Measurements from ENCODE around the gene RSPO4.
"Not testable (repeated sequence)": the region's sequence is repeated elsewhere in the genome, so short reads cannot be mapped to it uniquely, and the experiment has no call there.

Gene RSPO4

DNA sequence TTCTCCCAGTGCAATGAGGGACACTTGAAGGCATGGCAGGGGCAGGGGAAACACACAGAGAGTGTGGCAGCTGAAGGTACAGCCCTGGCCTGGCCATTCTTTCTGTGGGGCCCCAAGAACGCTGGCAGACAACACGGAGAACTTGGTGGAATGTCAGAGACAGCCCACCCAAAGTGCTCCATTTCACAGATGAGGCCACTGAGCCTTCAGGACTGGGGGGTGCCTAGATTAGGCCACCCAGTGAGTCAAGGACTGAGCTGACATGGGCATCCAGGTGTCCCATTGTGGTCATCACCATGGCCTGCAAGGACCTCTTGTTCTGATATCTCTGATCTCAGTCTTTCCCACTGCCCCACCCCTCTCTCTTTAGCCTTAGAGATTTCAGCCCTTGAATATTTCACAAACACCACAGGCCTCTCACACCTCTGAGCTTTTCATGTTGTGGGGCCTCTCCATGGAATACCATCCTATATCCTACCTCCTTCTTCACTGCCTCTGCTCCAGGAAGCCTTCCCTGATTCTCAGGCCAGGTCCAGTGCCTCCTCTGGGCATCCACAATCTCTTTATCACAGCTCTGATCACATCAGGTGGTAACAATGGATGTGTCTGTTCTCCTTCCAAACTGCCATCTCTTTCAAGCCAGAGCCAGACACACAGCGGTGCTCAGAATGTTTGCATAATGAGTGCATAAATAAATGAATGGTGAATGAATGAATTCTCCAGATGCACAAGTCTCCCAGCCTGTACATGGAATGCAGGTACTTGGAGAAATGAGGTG, 2.0 kb upstream of the RSPO4 start:
- DNase-seq: no peak

DNA sequence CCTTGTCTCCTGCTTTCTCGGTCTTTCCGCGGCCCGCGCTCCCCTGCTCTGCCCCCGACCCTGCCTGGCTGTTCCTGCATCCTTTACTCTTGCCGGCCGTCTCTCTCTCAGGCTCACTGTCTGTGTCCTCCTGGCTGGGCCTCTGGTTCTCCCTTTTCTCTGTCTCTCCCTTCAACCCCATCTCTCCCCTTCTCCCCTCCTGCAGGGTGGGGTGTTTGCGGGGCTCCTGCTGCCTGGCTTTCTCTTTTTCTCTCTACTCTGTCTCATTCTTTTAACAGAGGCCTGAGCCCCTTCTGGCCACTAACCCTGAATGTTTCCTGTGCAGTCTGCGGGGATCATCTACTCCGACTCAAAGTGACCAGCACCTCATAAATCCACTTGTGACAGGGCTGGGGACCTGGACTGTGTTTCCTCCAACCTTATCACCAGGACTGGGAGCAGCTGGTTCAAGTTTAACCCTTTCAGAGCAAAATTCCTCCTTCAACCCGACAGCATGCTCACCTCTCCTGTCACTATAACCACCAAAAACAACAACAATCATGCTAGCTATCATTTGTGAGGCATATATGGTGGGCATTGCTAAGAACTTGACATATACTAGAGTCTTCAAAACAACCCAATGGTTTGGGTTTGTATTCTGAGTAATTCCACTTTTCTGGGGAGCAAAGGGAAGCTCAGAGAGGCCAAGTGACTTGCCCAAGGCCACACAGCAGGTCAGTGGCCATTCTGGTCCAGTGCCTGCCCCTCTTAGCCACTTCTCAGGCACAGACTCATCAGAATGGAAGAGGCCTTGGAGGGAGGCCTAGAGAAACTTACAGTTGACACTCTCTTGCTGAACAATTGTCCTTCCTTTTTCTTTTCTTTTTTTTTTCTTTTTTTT, 811 bp upstream of the RSPO4 start:
- no peak for DNase-seq

DNA sequence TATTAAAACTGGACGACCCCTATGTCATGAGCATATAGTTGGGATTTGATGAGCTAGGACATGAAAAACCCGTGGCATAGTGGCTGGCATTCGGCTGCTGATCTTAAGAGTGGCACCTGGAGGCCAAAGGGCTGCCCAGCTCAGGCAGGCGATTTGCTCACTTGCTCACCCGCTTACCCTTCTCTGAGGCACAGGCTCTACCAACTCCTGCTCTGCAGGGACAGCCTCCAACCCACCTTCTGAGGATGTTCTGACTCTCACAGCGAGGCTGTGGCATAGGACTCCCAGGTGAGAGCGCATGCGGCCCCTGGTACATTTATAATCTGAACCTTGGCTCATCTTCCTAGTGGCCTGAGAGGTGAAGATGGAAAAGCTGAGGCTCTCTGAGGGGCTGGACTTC, 995 bp downstream of the RSPO4 start:
- DNase-seq: no peak

DNA sequence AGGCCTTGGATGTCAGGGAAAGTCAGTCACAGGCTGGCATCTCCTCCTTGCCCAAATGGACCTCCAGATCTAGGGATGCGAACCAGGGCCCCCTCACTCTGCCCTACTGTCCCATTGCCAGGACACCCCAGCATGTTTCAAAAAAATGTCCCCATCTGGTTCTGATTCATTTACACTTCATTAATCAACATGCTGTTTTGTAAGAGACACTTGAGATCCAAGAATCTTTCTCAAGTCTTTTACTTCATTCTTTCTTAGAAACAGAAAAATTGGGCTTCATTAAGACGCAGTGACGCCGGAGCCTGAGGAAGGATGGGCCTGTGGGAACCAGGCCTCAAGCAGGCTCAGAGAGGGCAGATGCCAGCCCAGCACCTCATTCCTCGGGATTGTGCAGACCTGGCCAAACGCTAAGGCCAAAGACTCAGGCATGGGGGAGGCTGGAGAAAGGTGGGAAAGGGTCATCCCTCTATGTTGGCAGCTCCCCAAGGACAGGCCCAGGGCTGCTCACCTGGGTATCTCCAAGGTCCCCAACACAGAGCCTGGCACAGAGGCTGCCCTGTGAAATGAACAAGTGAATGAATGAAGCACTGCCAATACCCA, 3.8 kb downstream of the RSPO4 start:
- DNase-seq: no peak

DNA sequence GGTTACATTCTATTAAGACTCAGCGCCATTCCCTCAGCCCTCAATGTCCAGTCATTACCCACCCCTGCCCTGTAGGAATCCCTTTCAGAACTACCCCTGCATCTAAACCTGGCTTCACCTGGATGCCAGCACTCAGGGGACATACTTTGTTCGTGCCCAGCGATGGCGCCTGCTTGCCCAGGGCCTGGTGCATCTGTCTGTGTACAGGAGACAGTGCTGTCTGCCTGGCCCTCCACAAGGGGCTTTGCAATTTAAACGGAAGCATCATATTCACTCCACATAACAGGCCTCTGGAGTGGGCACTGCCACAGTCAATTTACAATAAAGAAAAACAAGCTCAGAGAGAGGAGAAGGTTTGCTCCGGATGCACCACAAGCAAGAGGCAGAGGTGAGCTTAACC, 4.6 kb downstream of the RSPO4 start:
- no peak for DNase-seq

DNA sequence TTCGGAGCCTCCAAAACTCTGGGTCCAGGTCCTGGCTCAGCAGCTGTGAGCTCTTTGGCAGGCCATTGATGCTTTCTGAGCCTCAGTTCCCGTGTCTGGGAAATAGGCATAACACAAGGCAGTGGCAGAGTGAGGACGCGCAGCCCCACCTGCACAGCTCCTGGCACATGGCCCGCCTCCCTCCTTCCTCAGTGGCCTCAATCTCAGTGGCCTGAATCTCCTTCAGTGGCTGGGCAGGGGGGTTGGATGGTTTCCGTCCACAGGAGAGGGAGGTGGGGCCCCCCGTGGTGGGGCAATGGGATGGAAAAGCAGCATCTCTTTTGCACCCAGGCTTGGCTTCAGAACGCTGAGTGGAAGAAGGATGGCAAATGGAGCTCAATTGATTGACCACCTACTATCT, 5.1 kb downstream of the RSPO4 start:
- DNase-seq: no peak

DNA sequence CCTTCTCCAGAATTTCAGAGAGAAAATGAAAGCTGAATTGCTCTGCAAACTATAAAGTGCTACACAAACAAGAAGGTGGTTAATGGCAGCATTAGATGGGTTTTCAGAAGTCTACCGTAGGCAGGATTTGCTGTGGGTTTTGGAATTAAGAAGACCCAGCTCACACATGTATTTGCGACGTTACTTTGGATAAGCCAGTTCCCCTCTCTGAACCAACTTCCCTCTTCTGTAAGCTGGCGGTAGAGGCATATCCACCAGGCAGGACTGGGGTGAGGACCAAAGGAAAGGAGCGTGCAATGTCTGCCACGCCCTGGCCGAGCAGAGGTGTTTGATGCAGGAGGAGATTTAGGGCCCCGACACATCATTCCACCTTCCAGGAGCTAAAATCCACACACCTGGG, 6.9 kb downstream of the RSPO4 start:
- no peak for DNase-seq

DNA sequence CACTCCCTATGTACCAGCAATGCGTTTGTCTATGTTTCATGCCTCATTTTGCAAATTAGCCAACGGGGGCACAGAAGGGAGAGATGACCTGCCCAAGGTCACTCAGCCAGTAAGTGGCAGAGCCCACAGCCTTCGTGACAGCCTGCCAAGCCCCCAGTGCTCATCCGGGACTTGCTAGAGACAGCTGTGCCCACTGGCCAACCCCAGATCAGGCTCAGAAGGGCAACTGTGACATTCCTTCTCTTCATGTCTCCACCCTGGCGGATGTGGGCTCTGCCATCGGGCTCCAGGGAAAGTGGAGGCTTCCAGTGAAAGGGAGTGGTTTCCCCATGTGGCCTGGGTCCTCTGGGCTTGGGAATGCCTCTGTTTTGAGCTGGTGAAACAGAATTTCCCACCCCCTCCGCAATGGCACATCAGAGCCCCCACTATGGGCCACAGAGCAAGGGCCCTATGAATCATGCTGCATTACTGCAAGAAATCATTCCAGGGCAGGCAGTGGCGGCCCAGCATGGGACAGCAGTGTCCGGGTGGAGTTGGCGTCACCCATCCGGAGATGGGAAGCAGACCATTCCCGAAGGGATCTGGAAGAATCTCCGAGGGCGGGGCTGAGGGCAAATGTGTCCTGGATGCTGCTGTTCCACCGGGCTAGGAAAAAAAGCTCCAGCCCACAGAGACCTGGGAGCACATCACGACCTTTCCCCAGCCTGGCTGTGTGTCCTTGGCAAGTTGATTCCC, 9.1 kb downstream of the RSPO4 start:
- DNase-seq: no peak

DNA sequence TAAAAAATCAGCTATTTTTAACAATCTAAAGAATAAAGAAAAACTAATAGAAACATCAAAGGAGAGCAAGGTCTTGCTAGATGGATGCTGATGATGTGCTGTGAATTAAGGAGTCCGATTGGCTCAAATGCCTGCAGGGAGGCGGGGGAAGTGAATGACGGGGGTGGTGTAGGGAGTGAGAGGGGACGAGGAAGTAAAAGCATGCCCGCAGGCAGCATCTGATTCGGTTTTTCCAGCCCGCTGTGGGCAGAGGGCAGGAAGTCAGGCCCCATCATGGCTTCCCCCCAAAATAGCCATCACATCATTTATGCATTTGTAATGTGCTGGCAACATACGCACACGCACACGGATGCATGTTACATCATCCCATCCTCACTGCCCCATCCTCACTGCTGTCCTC, 10.3 kb downstream of the RSPO4 start:
- no peak for DNase-seq

DNA sequence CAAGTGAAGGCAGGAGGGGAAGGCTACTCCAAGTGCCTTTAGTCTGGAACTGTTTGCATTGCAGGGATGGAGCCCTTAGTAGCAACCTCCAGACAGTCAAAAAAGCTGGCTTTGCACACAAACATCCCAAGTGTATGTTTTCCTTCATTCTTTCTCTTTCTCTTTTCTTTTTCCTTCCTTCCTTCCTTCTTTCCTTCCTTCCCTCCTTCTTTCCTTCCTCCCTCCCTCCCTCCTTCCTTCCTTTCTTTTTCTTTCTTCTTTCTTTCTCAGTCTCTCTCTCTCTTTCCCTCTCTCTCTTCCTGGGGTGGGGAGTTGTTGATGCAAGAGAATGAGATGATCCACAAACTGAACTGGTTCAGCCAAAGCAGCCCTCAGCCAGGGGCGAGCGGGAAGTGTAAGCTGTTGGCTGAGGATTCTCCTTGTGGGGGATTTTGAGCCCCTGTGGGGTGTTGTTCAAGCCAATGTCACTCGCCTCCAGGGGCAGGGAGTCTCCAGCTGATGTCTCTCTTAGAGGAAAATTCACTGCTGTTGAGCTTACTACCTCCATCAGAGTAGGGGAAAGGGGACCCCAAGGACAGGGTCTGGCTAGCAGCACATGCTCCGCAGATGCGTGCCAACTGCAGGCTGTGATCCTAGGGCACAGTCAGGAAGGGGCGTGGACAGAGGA, 11.7 kb downstream of the RSPO4 start:
- DNase-seq: no peak

DNA sequence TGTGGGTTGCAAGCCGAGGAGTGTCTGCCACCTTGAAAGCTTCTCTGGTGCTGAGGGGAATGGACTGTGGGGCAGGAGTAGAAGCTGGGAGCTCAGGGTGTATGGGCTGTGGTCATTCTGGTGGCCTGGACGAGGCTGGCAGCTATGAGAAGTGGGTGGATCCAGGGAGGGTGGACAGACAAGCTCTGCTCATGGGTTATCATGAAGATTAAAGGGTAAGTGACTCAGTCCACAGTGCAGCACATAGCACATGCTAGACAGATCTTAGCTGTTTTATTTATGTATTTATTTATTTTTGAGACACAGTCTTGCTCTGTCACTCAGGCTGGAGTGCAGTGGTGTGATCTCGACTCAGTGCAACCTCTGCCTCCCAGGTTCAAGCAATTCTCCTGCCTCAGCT, 13.8 kb downstream of the RSPO4 start:
- DNase-seq: no peak

DNA sequence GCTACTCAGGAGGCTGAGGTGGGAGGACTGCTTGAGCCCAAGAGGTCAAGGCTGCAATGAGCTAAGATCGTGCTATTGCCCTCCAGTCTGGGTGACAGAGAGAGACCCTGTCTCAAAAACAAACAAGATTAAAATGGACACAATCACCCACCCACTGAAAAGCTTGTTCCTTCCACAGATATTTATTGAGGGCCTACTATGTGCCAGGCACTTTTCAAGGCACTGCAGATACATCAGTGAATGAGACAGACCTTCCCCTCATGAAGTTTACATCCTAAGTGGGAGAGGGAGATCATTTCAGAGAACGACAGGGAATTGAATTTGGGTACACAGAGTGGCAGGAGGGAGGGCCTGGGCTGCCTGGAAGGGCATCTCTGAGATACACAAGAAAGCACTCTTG, 14.4 kb downstream of the RSPO4 start:
- DNase-seq: no peak

DNA sequence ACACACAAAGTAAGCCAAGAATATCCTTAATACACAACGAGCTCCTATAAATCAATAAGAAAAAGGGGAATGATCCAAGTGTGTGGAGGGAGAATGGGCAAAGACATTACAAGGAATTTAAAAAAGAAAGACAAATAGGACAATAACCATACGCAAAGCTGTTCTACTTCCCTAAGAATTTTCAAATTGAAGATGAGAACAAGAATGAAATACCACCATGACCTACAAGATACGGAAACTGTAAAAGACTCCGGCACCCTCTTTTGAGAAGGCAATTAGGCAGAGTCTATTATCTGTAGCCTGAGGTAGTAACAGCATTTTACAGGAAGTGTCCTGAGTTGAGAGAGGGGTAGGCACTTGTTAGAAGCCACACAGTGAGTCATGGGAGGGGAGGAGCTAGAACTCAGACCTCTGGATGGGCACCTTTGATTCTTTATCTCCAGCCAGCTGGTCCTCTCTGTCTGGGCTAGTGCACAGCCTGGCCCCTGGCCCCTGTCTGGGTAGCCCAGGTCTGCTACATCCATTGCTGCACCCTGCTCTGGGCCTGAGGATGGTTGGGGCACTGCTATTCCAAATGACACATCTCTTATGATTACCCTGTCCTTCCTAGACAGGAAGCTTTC, 15.3 kb downstream of the RSPO4 start:
- DNase-seq: no peak

DNA sequence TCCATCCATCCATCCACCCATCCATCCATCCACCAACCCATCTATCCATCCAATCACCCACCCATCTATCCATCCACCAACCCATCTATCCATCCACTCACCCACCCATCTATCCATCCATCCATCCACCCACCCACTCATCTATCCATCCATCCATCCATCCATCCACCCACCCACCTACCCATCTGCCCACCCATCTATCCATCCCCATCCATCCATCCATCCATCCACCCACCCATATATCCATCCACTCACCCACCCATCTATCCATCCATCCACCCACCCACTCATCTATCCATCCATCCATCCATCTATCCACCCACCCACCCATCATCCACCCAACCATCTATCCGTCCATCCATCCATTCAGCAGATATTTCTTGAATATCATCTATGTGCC, 17.1 kb downstream of the RSPO4 start:
- not testable (repeated sequence) for DNase-seq

DNA sequence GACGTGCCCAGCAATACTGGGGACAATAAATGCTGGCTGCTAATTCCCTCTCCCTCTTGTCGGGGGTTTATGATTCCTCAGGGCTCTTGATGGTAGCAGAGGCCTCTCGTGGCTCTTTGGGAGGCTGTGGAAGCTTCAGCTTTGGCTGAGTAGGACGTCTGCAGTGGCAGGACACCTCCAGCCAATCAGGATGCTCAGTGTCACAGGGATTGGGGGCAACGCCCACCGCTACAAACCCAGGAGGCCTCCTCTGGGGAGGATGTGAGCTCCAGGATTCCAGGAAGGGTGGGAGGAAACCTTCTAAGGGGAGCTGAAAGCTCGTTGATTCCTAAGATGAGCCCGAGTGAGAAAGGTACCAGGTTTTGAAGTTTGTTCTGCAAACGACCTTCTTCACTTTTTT, 19.4 kb downstream of the RSPO4 start:
- no peak for DNase-seq

DNA sequence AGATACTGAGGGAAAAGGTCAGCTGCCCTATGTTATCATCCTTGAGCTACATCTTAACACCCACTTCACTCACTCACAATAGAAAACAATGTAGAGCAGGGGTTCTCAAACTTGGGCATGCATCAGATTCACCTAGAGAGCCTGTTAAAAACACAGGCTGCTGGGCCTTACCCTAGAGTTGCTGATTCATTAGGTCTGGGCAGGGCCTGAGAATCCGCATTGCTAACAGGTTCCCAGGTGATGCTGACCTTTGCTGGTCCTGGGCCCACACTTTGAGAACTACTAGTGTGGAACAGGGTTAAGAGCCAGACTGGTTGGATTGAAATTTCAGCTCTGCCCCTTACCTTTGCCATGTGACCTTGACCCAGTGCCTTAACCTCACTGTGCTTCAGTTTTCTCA, 25.1 kb downstream of the RSPO4 start:
- no peak for DNase-seq

DNA sequence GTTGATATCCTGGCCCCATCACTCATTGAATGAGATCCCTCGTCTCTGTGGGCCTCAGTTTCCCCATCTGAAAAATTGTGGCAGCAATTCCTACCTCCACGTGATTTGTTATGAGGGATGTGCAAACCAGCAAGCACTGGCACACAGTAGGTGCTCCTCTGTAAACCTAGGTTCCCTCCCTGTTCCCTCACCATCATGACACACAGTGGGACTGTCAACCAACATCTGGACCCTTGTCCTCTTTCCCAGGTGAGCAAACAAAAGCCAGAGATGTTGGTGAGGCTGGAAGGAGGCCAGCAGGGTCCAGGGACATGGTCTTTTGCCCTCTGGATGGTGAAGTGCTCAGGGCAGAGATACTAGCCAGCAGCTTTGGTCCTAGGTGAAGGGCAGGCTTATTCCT, 26.1 kb downstream of the RSPO4 start:
- no peak for DNase-seq

DNA sequence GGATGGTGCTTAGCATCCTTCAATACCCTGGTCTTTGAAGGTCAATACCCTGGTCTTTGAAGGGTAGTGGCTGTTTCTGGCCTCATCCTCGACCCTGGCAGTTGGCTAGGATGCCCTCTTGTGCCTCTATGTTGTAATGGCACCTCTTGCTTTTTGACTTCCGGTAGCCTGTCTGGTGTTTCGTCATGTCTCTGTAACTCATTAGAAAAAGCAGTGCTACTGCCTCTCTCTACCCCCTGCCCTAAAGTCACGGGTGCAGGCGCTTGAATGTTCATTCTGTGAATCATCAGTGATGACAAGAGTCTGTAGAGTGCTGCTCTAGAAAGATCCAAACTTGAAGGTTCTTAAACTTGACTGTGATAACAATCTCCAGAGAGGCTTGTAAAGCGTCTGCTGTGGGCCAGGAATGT, 28.3 kb downstream of the RSPO4 start:
- DNase-seq: no peak

DNA sequence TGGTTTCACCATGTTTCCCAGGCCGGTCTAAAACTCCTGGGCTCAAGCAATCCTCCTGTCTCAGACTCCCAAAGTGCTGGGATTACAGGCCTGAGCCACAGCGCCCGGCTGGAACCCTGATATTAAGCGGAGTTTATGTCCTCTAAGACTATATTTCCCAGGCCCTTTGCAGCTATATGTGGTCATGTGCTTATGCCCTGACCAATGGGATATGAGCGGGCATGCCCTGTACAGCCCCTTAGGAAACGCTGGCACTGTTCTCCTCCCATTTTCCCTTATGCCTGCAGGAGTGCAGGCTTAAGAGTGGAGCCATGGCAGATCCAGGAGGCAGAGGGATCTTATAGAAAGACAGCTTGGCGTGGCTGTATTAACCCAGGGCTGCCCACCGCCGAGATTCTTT, 29.9 kb downstream of the RSPO4 start:
- no peak for DNase-seq

DNA sequence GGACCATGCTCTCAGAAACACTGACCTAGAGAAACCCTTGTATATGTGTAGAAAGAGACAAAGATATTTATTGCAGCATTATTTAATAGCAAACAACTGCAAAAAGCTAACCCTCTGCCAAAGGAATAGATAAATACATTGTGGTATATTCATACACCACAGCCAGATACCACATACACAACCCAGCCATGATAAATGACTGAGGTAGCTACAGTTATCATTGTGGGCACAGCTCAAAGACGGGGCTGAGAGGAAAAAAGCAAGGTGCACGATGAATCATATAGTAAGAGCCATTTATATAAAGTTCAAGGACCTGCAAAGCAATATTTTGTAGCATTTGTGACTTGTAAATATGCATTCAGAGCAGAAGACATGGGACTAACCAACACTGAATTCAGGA, 30.8 kb downstream of the RSPO4 start:
- DNase-seq: no peak

DNA sequence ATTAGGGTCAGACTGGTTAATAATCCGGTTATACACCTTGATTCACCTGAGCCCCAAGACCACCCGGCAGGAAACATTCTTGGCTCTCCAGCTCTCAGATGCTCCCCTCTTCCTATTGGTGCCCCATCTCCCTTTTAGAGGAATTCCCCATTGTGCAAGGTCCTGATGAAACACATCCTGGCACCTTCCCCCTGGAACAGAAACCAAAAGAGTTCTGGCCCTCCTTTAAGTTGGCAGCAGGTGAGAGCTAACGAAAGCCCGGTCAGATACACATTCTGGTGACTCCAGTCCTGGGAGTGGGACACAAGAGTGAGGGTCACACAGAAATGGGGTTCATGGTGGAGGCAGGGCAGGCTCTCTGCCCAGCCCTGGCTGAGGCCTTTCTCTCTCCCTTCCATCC, 32.2 kb downstream of the RSPO4 start:
- DNase-seq: no peak

All from activated CD8-positive, alpha-beta memory T cell treated with anti-CD3 and anti-CD28 coated beads, Interleukin-2, amount 50 U/mL, for 48 hours (primary cell).